ENCODE data around the gene PLAGL1. TPM values are rescaled to one million over a fixed set of nuclear protein-coding genes. Genes with fewer than 3 reads are reported as not detected.

The PLAGL1 gene, protein sequence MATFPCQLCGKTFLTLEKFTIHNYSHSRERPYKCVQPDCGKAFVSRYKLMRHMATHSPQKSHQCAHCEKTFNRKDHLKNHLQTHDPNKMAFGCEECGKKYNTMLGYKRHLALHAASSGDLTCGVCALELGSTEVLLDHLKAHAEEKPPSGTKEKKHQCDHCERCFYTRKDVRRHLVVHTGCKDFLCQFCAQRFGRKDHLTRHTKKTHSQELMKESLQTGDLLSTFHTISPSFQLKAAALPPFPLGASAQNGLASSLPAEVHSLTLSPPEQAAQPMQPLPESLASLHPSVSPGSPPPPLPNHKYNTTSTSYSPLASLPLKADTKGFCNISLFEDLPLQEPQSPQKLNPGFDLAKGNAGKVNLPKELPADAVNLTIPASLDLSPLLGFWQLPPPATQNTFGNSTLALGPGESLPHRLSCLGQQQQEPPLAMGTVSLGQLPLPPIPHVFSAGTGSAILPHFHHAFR
- 24.3 TPM for total RNA-seq (2021; ENCODE audit: unreplicated experiment)
- 12.9 TPM for polyA plus RNA-seq (2012; ENCODE audit: insufficient read length)
- Bru-seq, nascent RNA = percentile 55 among the genes with signal in this experiment
- BruChase-seq, experiment 1, labeled RNA remaining after a 2-hour chase = percentile 59 among the genes with signal in this experiment
- percentile 54 among the genes with signal in this experiment for BruChase-seq, experiment 2, labeled RNA remaining after a 6-hour chase
- long read RNA-seq, partial matches to known transcripts = 3 of 16 reads
- long read RNA-seq, other reads (novel, unspliced or antisense) = 9 of 16 reads

DNA sequence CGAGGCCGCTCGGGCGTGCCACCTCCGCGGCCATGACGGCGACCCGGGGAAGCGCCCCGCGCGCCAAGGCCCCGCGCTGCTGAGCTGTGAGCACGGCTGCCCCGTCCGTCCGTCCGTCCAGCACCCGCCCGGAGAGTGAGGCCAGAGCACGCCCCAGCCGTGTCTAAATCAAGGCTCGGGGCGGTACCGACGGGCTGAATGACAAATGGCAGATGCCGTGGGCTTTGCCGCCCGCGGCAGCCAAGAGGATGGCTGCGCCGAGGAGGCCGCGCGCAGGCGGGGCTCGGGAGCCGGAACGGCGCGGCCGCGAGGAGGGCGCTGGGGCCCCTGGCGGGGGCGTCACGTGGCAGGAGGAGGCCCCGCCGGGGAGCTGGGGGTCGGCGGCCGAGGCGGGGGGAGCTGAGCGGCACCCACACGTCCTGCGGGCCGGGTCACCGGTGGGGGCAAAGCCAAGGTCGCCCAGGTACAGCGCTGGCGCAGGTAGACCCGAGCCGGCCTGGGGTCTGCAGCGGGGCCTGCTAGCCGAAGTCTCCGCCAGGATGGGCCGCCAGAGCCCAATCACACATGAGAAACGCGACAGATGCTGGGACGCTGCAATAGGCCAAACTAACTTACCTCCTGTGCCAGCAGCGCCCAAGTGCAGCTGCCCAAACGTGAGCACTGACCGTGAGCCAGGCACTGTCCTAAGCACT is at the start of gene PLAGL1:
Gene PLAGL1, minus strand, starts transcription at position 140 of the 692 bp plus-strand sequence. CDS start 60,123 bp downstream, outside the sequence.
- CTCF ChIA-PET = interaction anchor here (0.7 kb wide), 1 partner anchor 68 kb away, joined by 3 read pairs; no protein-coding TSS in a partner anchor
- Histone ChIP-seq H3K27me3 (ENCODE audit: control insufficient read depth, insufficient read depth, low read length) (peaks cover 6% of the 10 kb centered on the region; the same call in 1 of the 2 replicates), H3K27ac (ENCODE audit: low read length) (peak within 1 kb of the TSS; percentile 54), H3K4me1 (ENCODE audit: control insufficient read depth, insufficient read depth, low read length) (0 out of 2 replicates have a peak, but pooled peaks cover 2% of the 10 kb centered on the region), H3K4me3 (ENCODE audit: low read depth in 2 of 2, low read length in 2 of 2) (peak within 1 kb of the TSS; percentile 56), H3K9me3 (ENCODE audit: control insufficient read depth, insufficient read depth, low read depth, low read length) (no peaks in the 10 kb centered on the region), H3K36me3 (ENCODE audit: control insufficient read depth, insufficient read depth, low read length) (no peaks in the 10 kb centered on the region; the same call in none of the 2 replicates)
- no peak for TF ChIP-seq SIN3A (IDR thresholded peaks at IDR 0.05; ENCODE audit: borderline replicate concordance, insufficient read depth, low read depth, low read length)
- TF ChIP-seq, protein P1, sequence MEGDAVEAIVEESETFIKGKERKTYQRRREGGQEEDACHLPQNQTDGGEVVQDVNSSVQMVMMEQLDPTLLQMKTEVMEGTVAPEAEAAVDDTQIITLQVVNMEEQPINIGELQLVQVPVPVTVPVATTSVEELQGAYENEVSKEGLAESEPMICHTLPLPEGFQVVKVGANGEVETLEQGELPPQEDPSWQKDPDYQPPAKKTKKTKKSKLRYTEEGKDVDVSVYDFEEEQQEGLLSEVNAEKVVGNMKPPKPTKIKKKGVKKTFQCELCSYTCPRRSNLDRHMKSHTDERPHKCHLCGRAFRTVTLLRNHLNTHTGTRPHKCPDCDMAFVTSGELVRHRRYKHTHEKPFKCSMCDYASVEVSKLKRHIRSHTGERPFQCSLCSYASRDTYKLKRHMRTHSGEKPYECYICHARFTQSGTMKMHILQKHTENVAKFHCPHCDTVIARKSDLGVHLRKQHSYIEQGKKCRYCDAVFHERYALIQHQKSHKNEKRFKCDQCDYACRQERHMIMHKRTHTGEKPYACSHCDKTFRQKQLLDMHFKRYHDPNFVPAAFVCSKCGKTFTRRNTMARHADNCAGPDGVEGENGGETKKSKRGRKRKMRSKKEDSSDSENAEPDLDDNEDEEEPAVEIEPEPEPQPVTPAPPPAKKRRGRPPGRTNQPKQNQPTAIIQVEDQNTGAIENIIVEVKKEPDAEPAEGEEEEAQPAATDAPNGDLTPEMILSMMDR (IDR thresholded peaks at IDR 0.05) = no peak
- TF ChIP-seq, protein P2, sequence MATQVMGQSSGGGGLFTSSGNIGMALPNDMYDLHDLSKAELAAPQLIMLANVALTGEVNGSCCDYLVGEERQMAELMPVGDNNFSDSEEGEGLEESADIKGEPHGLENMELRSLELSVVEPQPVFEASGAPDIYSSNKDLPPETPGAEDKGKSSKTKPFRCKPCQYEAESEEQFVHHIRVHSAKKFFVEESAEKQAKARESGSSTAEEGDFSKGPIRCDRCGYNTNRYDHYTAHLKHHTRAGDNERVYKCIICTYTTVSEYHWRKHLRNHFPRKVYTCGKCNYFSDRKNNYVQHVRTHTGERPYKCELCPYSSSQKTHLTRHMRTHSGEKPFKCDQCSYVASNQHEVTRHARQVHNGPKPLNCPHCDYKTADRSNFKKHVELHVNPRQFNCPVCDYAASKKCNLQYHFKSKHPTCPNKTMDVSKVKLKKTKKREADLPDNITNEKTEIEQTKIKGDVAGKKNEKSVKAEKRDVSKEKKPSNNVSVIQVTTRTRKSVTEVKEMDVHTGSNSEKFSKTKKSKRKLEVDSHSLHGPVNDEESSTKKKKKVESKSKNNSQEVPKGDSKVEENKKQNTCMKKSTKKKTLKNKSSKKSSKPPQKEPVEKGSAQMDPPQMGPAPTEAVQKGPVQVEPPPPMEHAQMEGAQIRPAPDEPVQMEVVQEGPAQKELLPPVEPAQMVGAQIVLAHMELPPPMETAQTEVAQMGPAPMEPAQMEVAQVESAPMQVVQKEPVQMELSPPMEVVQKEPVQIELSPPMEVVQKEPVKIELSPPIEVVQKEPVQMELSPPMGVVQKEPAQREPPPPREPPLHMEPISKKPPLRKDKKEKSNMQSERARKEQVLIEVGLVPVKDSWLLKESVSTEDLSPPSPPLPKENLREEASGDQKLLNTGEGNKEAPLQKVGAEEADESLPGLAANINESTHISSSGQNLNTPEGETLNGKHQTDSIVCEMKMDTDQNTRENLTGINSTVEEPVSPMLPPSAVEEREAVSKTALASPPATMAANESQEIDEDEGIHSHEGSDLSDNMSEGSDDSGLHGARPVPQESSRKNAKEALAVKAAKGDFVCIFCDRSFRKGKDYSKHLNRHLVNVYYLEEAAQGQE (IDR thresholded peaks at IDR 0.05; ENCODE audit: insufficient read depth in 1 of 2, low read depth in 2 of 2, low read length in 1 of 2) = no peak
- TF ChIP-seq TCF7L2 (IDR thresholded peaks at IDR 0.05; ENCODE audit: low read depth, low read length) = no peak
- 0 out of 2 replicates have a peak, but pooled peaks have one; percentile 32 for TF ChIP-seq POLR2AphosphoS5 (IDR thresholded peaks at IDR 0.05; ENCODE audit: low read depth, low read length)
- intact Hi-C loops (cut with micrococcal nuclease; ENCODE audit: unreplicated experiment) (no loop called here), in situ Hi-C loops (cut with HindIII; ENCODE audit: low pct_unique_long_range_greater_than_20kb, low sequenced_read_pairs) (no loop called here)
- peak; percentile 94 for ATAC-seq
- POLR2A ChIA-PET = no interaction called here
- no TSS peak for BruUV-seq (replicated peaks)
- DNase-seq (ENCODE audit: low read depth, low spot score) = no peak

DNA sequence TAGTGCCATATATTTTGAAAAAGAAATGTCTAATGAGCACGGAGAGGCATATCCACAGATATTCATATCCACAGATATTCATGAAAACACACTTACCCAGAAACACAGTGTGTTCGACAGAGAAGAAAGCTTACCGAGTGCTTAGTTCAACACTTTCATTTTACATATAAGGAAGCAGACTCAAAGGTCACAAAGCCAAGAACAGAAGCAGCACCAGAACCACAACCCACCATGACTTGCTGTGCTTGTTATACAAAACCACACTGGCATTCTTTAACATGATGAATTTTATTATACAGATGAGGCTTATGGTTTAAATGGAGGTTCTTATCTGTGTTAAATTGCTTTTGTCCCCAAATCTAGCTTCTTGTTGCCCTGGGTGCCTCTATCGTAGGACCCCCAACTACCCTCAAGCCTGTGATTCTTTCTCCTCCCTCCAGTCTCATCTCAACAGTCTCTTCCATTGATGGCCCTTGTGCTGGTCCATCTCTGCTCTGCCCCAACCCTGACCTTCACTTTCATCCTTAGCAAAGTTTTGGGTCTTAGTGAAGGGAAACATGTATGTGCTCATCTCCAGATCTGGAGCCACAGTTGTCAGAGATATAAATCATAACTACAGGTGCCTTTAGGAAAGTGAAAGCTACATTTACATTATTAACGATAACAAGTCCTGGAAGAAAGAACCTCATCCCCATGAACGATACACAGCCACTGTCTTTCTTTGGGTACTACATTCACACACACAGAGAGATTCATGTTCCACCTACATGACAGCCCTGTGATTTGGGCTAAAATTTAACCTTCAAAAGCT is 47.3 kb upstream of the PLAGL1 start:
- no peaks in the 10 kb centered on the region for H3K9me3 ChIP-seq (ENCODE audit: control insufficient read depth, insufficient read depth, low read depth, low read length)
- H3K36me3 ChIP-seq (ENCODE audit: control insufficient read depth, insufficient read depth, low read length) = no peaks in the 10 kb centered on the region
- intact Hi-C loops (cut with micrococcal nuclease; ENCODE audit: unreplicated experiment) = no loop called here
- DNase-seq (ENCODE audit: low read depth, low spot score) (no peak), ATAC-seq (no peak)
- ChIA-PET POLR2A (interaction anchor here (0.6 to 1.2 kb wide), 3 partner anchors 20 to 720 kb away, joined by 3 read pairs; no protein-coding TSS in a partner anchor), CTCF (no interaction called here)
- no peaks in the 10 kb centered on the region for H3K4me1 ChIP-seq (ENCODE audit: control insufficient read depth, insufficient read depth, low read length)
- no TSS peak for BruUV-seq (replicated peaks)
- H3K4me3 ChIP-seq (ENCODE audit: low read depth in 2 of 2, low read length in 2 of 2) = no peak overlapping the region
- H3K27me3 ChIP-seq (ENCODE audit: control insufficient read depth, insufficient read depth, low read length) = no peaks in the 10 kb centered on the region; the same call in 1 of the 2 replicates
- no peak overlapping the region for H3K27ac ChIP-seq (ENCODE audit: low read length)
- in situ Hi-C loops (cut with HindIII; ENCODE audit: low pct_unique_long_range_greater_than_20kb, low sequenced_read_pairs) = no loop called here
- TF ChIP-seq, protein P2 (IDR thresholded peaks at IDR 0.05; ENCODE audit: insufficient read depth in 1 of 2, low read depth in 2 of 2, low read length in 1 of 2) = no peak
- TF ChIP-seq, protein P1 (IDR thresholded peaks at IDR 0.05) = no peak
- TF ChIP-seq POLR2AphosphoS5 (IDR thresholded peaks at IDR 0.05; ENCODE audit: low read depth, low read length) = no peak
- TF ChIP-seq TCF7L2 (IDR thresholded peaks at IDR 0.05; ENCODE audit: low read depth, low read length) = no peak
- TF ChIP-seq SIN3A (IDR thresholded peaks at IDR 0.05; ENCODE audit: borderline replicate concordance, insufficient read depth, low read depth, low read length) = no peak
